Activated B cell treated with CpG ODN at 0.5 μM for 24 hours (primary cell): ENCODE data around the gene TLR9. TPM values are rescaled to one million over a fixed set of nuclear protein-coding genes. Genes with fewer than 3 reads are reported as not detected.
A peak's percentile ranks its signal among the peaks of the same experiment; 100 is the strongest.

Experiments
- ATAC-seq: fragments of 200-7000 bp; cut with Tn5 transposase; one replicate; pipeline ENCODE4 v1.10.0; 2021; ENCODE audit warnings: low read depth, mild to moderate bottlenecking, moderate library complexity
- CTCF ChIA-PET: fragments of 350-600 bp; sonication (Branson Sonifier 250); formaldehyde crosslinking; loops from one replicate; lab custom pipeline; 2021; ENCODE audit warnings: antibody characterized with exemption; lab: Charles Lee
- POLR2A ChIA-PET: fragments of 350-600 bp; sonication (Branson Sonifier 250); formaldehyde crosslinking; loops from one replicate; lab custom pipeline; 2021; ENCODE audit warnings: antibody characterized with exemption; lab: Charles Lee
- DNase-seq: peaks from one replicate; pipeline ENCODE4 v3.0.0; 2022
- H3K27ac Mint-ChIP-seq: one replicate; pipeline ENCODE4 v1.8.0; 2020; ENCODE audit warnings: mixed read lengths
- H3K27me3 Mint-ChIP-seq: one replicate; pipeline ENCODE4 v1.8.0; 2021; ENCODE audit warnings: mixed read lengths
- H3K36me3 Mint-ChIP-seq: one replicate; pipeline ENCODE4 v1.8.0; 2021; ENCODE audit warnings: low read depth, mixed read lengths
- H3K4me1 Mint-ChIP-seq: one replicate; pipeline ENCODE4 v1.8.0; 2021; ENCODE audit warnings: mixed read lengths
- H3K4me3 Mint-ChIP-seq: one replicate; pipeline ENCODE4 v1.8.0; 2020; ENCODE audit warnings: mild to moderate bottlenecking, mixed read lengths
- H3K9me3 Mint-ChIP-seq: one replicate; pipeline ENCODE4 v1.8.0; 2020; ENCODE audit warnings: mixed read lengths
- intact Hi-C: fragments of 100-400 bp; cut with micrococcal nuclease; formaldehyde crosslinking; loops from one replicate; pipeline ENCODE4 v1.15.1; 2024
- total RNA-seq: library from RNA; stranded (reverse); gene quantifications from 2 replicates; pipeline ENCODE4 v1.2.3, GENCODE V29; 2022
- TF ChIP-seq, protein P1 (sequence below): fragments of 200-600 bp; IDR thresholded peaks from one replicate; pipeline ENCODE4 v1.8.0; 2022; ENCODE audit warnings: antibody characterized with exemption, mild to moderate bottlenecking

TLR9 gene
- total RNA-seq, 1 donor from 2014 or later = 10.4 TPM

DNA sequence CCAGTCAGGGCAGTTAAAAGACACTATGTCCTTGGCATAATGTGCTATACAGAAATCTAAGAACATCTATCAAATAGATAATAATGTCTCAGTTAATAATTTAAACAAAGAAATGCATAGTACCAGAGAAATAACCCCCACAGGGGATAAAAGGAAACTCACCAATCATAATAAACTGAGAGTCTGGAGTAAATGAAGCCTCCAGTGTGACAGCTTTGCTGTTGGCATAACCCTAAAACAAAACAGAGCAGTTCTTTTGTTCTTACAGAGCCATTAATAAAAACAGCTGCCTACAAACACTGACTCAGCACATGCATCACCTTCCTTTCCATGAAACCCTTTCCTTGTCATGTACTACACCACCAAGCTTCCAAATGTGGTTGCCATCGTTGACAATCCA is 33.6 kb upstream of the TLR9 start:
- TF ChIP-seq, protein P1, sequence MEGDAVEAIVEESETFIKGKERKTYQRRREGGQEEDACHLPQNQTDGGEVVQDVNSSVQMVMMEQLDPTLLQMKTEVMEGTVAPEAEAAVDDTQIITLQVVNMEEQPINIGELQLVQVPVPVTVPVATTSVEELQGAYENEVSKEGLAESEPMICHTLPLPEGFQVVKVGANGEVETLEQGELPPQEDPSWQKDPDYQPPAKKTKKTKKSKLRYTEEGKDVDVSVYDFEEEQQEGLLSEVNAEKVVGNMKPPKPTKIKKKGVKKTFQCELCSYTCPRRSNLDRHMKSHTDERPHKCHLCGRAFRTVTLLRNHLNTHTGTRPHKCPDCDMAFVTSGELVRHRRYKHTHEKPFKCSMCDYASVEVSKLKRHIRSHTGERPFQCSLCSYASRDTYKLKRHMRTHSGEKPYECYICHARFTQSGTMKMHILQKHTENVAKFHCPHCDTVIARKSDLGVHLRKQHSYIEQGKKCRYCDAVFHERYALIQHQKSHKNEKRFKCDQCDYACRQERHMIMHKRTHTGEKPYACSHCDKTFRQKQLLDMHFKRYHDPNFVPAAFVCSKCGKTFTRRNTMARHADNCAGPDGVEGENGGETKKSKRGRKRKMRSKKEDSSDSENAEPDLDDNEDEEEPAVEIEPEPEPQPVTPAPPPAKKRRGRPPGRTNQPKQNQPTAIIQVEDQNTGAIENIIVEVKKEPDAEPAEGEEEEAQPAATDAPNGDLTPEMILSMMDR = no peak
- peaks cover 45% of the 10 kb centered on the region for H3K4me1 Mint-ChIP-seq
- H3K9me3 Mint-ChIP-seq = no peaks in the 10 kb centered on the region
- POLR2A ChIA-PET = interaction anchor here (1.2 kb wide), 3 partner anchors 20 to 33 kb away, joined by 3 to 4 read pairs (median 3); partner anchors contain the start of genes TWF2 and WDR82
- H3K36me3 Mint-ChIP-seq = peaks cover 98% of the 10 kb centered on the region
- ATAC-seq = no peak
- H3K4me3 Mint-ChIP-seq = no peak overlapping the region
- CTCF ChIA-PET = interaction anchor here (1.1 kb wide), 1 partner anchor 28 kb away, joined by 3 read pairs; no protein-coding TSS in a partner anchor
- peak overlapping the region; percentile 36 for H3K27ac Mint-ChIP-seq
- intact Hi-C loops = no loop called here
- no peaks in the 10 kb centered on the region for H3K27me3 Mint-ChIP-seq
- DNase-seq = no peak

DNA sequence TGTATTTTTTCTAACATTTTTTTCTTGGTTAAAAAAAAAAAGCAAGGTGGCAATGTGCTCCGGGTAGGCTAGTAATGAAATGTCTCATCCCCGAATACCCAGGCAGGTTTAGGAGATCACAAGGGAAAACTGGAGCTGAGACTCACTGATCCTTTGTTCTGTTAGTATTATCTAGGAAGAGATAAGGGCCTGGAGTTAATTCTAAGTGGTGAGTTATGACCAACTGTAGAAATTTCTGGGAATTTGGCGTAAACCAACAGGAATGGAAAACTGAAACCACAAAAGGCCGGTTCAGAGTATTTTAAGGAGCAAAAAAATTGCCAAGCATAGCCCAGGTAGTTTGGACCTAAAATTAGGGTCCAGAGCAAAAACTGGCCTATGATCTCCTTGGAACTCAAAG is 32.5 kb upstream of the TLR9 start:
- ChIA-PET POLR2A (interaction anchor here (1.2 kb wide), 1 partner anchor 21 kb away, joined by 4 read pairs; the partner anchor contains the start of gene WDR82), CTCF (interaction anchor here (1.1 kb wide), 1 partner anchor 27 kb away, joined by 3 read pairs; no protein-coding TSS in a partner anchor)
- H3K36me3 Mint-ChIP-seq = peaks cover 95% of the 10 kb centered on the region
- H3K27ac Mint-ChIP-seq = no peak overlapping the region
- no peak overlapping the region for H3K4me3 Mint-ChIP-seq
- no peaks in the 10 kb centered on the region for H3K27me3 Mint-ChIP-seq
- TF ChIP-seq, protein P1 = no peak
- DNase-seq (no peak), ATAC-seq (no peak)
- no peaks in the 10 kb centered on the region for H3K9me3 Mint-ChIP-seq
- H3K4me1 Mint-ChIP-seq = peaks cover 47% of the 10 kb centered on the region
- intact Hi-C loops = no loop called here

DNA sequence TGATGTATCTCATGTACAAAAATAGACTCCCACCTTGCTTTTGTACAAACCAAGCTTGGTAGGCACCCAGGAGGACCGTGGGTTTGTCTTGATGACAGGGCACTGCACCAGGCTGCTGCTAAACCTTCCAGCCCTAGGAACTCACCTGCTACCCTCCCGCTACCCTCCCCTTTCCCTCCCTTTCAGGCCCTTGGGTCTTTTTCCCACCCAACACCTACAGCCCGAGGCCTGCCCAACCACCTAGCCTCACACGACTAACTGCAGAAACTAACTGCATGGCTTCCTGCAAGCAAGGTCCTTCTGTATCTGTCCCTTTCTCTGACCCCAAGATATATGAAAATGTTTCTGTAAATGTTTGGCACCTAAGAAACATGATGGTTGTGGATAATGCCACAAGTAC is 31.2 kb upstream of the TLR9 start:
- ATAC-seq (no peak), DNase-seq (no peak)
- TF ChIP-seq, protein P1 = no peak
- peaks cover 90% of the 10 kb centered on the region for H3K36me3 Mint-ChIP-seq
- H3K4me3 Mint-ChIP-seq = no peak overlapping the region
- H3K27ac Mint-ChIP-seq = no peak overlapping the region
- POLR2A ChIA-PET = interaction anchor here (0.6 kb wide), 1 partner anchor 11 kb away, joined by 3 read pairs; the partner anchor contains the start of gene PPM1M
- no peaks in the 10 kb centered on the region for H3K27me3 Mint-ChIP-seq
- H3K9me3 Mint-ChIP-seq = no peaks in the 10 kb centered on the region
- CTCF ChIA-PET = no interaction called here
- H3K4me1 Mint-ChIP-seq = peaks cover 45% of the 10 kb centered on the region
- intact Hi-C loops = no loop called here

DNA sequence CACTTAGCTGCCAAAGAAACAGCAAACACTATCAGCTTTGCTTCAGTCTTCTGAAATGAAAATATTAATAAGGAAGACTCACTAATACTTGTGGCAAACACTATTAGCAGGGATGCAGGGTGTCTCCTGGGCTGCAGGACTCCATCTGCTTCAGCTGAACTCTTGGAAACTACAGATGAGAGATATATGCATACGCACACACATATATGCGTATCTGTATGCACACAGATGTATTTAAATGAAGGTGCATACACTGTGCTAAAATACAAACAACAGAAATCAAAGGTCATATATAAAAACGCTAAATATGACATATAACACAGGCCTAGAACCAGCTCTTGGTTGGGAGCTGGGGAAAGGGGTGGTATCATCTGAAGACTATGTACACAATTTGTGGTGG is 30.7 kb upstream of the TLR9 start:
- Mint-ChIP-seq H3K36me3 (peaks cover 85% of the 10 kb centered on the region), H3K9me3 (no peaks in the 10 kb centered on the region), H3K4me3 (no peak overlapping the region), H3K27me3 (no peaks in the 10 kb centered on the region), H3K27ac (no peak overlapping the region), H3K4me1 (peaks cover 40% of the 10 kb centered on the region)
- ChIA-PET CTCF (no interaction called here), POLR2A (interaction anchor here (6.0 kb wide), 1 partner anchor 22 kb away, joined by 88 read pairs; the partner anchor contains the start of gene WDR82)
- TF ChIP-seq, protein P1 = no peak
- ATAC-seq (no peak), DNase-seq (no peak)
- intact Hi-C loops = no loop called here

DNA sequence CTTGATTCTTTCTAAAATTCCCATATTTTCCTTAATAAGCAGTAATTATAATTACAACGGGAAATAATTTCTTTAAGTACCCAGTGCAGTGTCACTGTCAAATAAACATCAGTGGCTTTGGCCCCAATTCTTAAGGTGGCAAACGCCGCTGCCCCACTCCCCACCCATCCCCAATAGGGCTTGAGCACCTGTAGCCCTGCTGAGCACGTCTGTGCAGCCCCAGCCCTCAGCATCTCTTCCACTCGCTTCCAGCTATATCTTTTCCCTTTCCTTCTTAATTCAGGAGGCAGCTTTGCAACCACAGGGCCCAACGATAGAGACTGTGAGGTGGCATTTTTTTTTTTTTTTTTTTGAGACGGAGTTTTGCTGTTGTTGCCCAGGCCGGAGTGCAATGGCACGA is 29.2 kb upstream of the TLR9 start:
- peaks cover 81% of the 10 kb centered on the region for H3K36me3 Mint-ChIP-seq
- ChIA-PET POLR2A (interaction anchor here (0.7 to 6.0 kb wide), 2 partner anchors 24 to 46 kb away, joined by 4 to 88 read pairs; partner anchors contain the start of gene WDR82), CTCF (interaction anchor here (1.1 to 3.5 kb wide), 5 partner anchors 23 to 85 kb away, joined by 3 to 32 read pairs (median 16); partner anchors contain the start of genes TLR9 and WDR82)
- ATAC-seq (no peak), DNase-seq (no peak)
- intact Hi-C loops = no loop called here
- H3K27ac Mint-ChIP-seq = peak overlapping the region; percentile 24
- peaks cover 45% of the 10 kb centered on the region for H3K4me1 Mint-ChIP-seq
- TF ChIP-seq, protein P1 = no peak
- H3K9me3 Mint-ChIP-seq = no peaks in the 10 kb centered on the region
- H3K27me3 Mint-ChIP-seq = no peaks in the 10 kb centered on the region
- no peak overlapping the region for H3K4me3 Mint-ChIP-seq
